Spleen (tissue), 7 donors: ENCODE measurements around the gene CDON.

Experiments used
- CTCF ChIP-seq, 11 experiments: fragments of 200-600 bp in 7 of 11; fragments of 450-650 bp in 4 of 11; sonication (generic) in 4 of 11; IDR thresholded peaks in 8 of 11; conservative IDR thresholded peaks in 3 of 11; 1 replicate in 7 of 11; 2 replicates in 4 of 11; pipeline versions ENCODE4 v1.4.0 to v1.8.0; 2016 to 2021; ENCODE audit warnings: antibody characterized with exemption in 11 of 11, inconsistent platforms in 4 of 11, mild to moderate bottlenecking in 1 of 11
- POLR2A ChIP-seq, 3 donors: fragments of 450-650 bp; IDR thresholded peaks; one replicate each; pipeline ENCODE4 v1.5.1; 2017; ENCODE audit warnings: antibody characterized with exemption in 3 of 3, mild to moderate bottlenecking in 1 of 3
- POLR2AphosphoS5 ChIP-seq, 3 donors: sonication (generic); formaldehyde crosslinking; IDR thresholded peaks; one replicate each; pipeline ENCODE4 v1.5.1; 2017; ENCODE audit warnings: antibody characterized with exemption in 3 of 3
- donor health status: DM: no; HTN: no; CAD: no; lungs with moderate emphysema.
- donor health status: DM: no; HTN: no; CAD: no.
- donor health status: DM: no; HTN: no; CAD: no.

DNA sequence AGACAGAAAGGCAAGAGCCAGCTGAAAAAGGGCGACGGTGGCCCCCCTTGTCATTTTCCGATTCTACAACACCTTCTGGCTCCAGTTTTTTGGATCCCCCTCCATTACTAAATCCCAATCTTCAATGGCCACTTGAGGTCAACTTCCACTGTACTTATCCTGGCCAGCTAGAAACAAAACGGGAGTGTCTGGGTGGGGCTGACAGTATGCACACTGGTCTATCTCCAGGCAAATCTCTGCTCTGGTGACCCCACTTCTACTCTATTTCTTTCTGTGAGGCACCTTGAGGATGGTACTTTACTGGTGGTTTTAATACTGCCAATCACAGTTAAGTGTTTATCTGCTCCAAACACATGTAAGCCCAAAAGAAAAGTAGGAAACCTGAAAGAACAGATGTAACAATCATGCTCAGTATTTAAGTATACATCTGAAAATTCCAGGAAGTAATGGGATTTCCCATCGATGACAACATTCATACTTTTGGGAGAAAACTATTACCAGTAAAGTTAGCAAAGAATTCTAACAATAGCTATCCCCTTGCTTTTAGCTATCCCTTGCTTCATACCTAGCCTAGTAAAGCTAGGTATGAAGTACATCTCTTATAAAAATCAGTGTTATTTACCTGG, 16.0 kb downstream of the CDON start:
- no peak for TF ChIP-seq CTCF (IDR thresholded peaks at IDR 0.05 in 8 of 11, conservative IDR thresholded peaks at IDR 0.05 in 3 of 11)
- TF ChIP-seq POLR2A (IDR thresholded peaks at IDR 0.05), result no peak
- TF ChIP-seq POLR2AphosphoS5 (IDR thresholded peaks at IDR 0.05), result no peak
